ENCODE data around the gene ABCC6. TPM values are rescaled to one million over a fixed set of nuclear protein-coding genes. Genes with fewer than 3 reads are reported as not detected.

The ABCC6 gene
- total RNA-seq, 1 experiment from 2014 or later: 1.1 TPM

- Histone ChIP-seq H3K9me3 (ENCODE audit: control insufficient read depth, low read depth, low read length) (no peaks in the 10 kb centered on the region), H3K4me1 (ENCODE audit: insufficient read depth, low read length) (no peaks in the 10 kb centered on the region), H3K56ac (ENCODE audit: insufficient read length, low read depth, low read length) (no peak overlapping the region), H2BK5ac (ENCODE audit: insufficient read length, low read length) (no peak overlapping the region), H2BK20ac (ENCODE audit: low read depth, low read length, poor library complexity, severe bottlenecking) (no peak overlapping the region), H3K27ac (ENCODE audit: insufficient read length, low read depth, low read length) (no peak overlapping the region), H3K9ac (ENCODE audit: extremely low read depth, insufficient read length, low read length) (no peak overlapping the region), H4K8ac (replicated peaks; ENCODE audit: insufficient read length, low read depth, low read length) (no peak overlapping the region), H4K91ac (ENCODE audit: insufficient read length, low read depth, low read length) (no peak overlapping the region), H3K23ac (ENCODE audit: insufficient read length, low read depth, low read length) (no peak overlapping the region), H4K20me1 (ENCODE audit: control insufficient read depth, insufficient read depth, insufficient read length) (no peaks in the 10 kb centered on the region), H3K79me2 (ENCODE audit: insufficient read depth, low read length) (no peaks in the 10 kb centered on the region), H2BK12ac (ENCODE audit: insufficient read length, low read depth, low read length) (no peak overlapping the region), H3K27me3 (ENCODE audit: insufficient read depth, low read length) (no peaks in the 10 kb centered on the region), H3T11ph (ENCODE audit: low read length) (no peak overlapping the region), H2BK15ac (ENCODE audit: low read depth, low read length) (no peak overlapping the region), H3K4ac (ENCODE audit: low read depth, low read length) (no peak overlapping the region), H4K5ac (ENCODE audit: insufficient read length, low read depth, low read length) (no peak overlapping the region), H3K18ac (ENCODE audit: insufficient read length, low read depth, low read length) (no peak overlapping the region), H3K23me2 (ENCODE audit: insufficient read length, low read depth, low read length, poor library complexity, severe bottlenecking) (no peaks in the 10 kb centered on the region), H2AFZ (ENCODE audit: low read length) (no peak overlapping the region), H2AK5ac (ENCODE audit: insufficient read length, low read length) (no peak overlapping the region), H3K79me1 (ENCODE audit: insufficient read depth, low read depth, low read length, poor library complexity, severe bottlenecking) (no peaks in the 10 kb centered on the region), H3K4me2 (ENCODE audit: insufficient read depth, insufficient read length, low read length) (no peak overlapping the region), H2BK120ac (ENCODE audit: low read depth, low read length, poor library complexity, severe bottlenecking) (no peak overlapping the region), H3K14ac (ENCODE audit: insufficient read depth, low read length) (no peak overlapping the region)
- Mint-ChIP-seq H3K27me3 (ENCODE audit: low read depth) (no peaks in the 10 kb centered on the region), H3K4me1 (peaks cover 6% of the 10 kb centered on the region in 2 experiments), H3K27ac (no peak overlapping the region), H3K36me3 (ENCODE audit: insufficient read depth in 1 of 3, low read depth in 3 of 3) (peaks cover 44 to 87% (median 76%) of the 10 kb centered on the region in 3 experiments), H3K4me3 (no peak overlapping the region), H3K9me3 (no peaks in the 10 kb centered on the region)
- no CpG with 5 or more reads among the region's 8 CpGs for WGBS (ENCODE audit: extremely low coverage, insufficient read length, low lambda C conversion rate)
- DNase-seq: no peak
- TF ChIP-seq CTCF (conservative IDR thresholded peaks at IDR 0.05): no peak
Observed at GRCh38 chr16:16113076-16113475, 110.2 kb downstream of the ABCC6 start.
